ENCODE results near the gene PITPNB.

GRCh38 chr22:27846910-27847309, 72.1 kb downstream of the PITPNB start:
- TF ChIP-seq CTCF (IDR thresholded peaks at IDR 0.05 in 4 of 5, conservative IDR thresholded peaks at IDR 0.05 in 1 of 5) (no peak), POLR2A (IDR thresholded peaks at IDR 0.05) (no peak)

Measured in gastrocnemius medialis (tissue), 4 donors.